Stimulated activated CD8-positive, alpha-beta memory T cell treated with anti-CD3 and anti-CD28 coated beads, Interleukin-4, amount 100 ng/mL, for 1 hour (primary cell): Measurements from ENCODE around the gene EIF1AD.
"Not testable (repeated sequence)": the region's sequence is repeated elsewhere in the genome, so short reads cannot be mapped to it uniquely, and the experiment has no call there.

Experiments
- DNase-seq, 2 donors: peaks; one replicate each; pipeline ENCODE4 v3.0.0-alpha.2; 2020; ENCODE audit warnings: low read depth in 2 of 2, low spot score in 1 of 2

Gene EIF1AD

GRCh38 chr11:66022401-66023185 lies 20.6 kb upstream of the EIF1AD start:
- peak; percentile 46 to 56 for DNase-seq

DNA sequence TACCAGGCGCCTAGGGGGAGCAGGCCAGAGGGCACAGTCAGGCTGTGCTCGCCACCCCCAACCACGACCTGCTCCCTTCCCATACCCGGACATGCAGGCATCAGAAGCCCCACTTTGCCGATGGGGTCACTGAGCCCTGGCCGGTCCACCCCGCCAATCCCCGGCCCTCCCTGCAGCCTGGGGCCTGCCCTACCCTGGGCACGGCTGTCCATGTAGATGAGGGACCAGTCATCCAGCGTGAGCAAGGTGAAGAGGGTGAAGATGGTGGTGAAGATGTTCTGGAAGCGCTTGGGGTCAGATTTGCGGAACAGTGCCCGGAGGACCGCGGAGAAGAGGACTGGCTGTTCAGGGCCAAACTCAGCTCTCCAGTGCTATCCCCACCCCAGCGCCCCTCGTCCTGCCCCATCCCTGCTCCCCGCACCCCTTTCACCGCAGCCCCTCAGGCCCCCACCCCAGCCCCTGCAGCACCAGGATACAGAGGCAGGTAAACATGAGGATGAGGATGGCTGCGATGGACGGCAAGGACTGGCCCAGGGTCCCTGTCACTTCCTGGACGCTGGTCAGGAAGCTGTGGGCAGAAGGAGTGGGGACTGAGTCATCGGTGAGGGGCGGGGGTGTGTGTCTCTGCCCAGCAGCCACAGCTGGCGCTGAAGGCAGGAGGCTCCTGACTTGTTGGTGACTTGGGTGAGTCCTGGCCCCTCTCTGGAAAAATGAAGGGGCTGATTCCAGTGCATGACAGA lies 18.8 kb upstream of the EIF1AD start:
- DNase-seq = no peak

- no peak for DNase-seq
Measured at GRCh38 chr11:66020212-66020611, 18.3 kb upstream of the EIF1AD start.

DNA sequence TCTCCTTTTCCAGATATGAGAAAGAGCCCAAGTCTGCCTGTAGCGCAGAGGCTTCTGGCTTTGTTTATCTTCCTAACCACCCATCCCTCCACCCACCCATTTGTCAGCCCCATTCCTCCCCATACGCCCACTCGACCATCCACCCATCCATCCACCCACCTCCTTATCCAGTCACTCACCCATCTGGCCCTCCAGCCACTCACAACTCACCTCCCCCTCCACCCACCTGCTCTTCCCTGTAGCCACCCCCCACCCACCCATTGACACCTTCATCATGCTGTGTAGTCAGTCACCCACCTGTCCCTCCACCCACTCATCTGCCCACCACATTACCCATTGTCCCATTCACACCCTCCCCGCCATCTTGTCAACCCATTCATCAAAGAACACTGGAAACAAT lies 15.4 kb upstream of the EIF1AD start:
- DNase-seq = no peak

GRCh38 chr11:66016793-66017177 lies 14.8 kb upstream of the EIF1AD start:
- no peak for DNase-seq

- DNase-seq = no peak
Measured at GRCh38 chr11:66015936-66016792, 14.2 kb upstream of the EIF1AD start.

- no peak for DNase-seq
Measured at GRCh38 chr11:66015454-66015881, 13.5 kb upstream of the EIF1AD start.

- no peak for DNase-seq
Measured at GRCh38 chr11:66014804-66015453, 13.0 kb upstream of the EIF1AD start.

DNA sequence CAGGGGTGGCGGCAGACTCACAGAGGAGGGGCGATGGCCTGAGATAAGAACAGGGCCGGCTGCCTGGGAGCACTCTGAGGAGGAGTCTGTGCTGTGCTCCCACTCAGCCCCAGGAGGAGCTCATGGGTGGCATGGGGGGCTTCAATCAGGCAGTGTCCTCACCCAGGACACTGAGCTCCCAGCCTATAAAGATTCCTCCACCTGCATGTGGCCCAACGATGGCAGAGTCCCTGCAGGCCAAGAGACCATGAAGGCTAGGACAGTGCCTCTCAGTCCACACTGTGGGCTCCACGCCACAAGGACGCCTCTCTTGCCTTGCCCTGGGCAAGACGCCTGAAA lies 11.8 kb upstream of the EIF1AD start:
- DNase-seq = no peak

GRCh38 chr11:66012946-66013761 lies 11.2 kb upstream of the EIF1AD start:
- no peak for DNase-seq

GRCh38 chr11:66012371-66012945 lies 10.5 kb upstream of the EIF1AD start:
- no peak for DNase-seq

DNA sequence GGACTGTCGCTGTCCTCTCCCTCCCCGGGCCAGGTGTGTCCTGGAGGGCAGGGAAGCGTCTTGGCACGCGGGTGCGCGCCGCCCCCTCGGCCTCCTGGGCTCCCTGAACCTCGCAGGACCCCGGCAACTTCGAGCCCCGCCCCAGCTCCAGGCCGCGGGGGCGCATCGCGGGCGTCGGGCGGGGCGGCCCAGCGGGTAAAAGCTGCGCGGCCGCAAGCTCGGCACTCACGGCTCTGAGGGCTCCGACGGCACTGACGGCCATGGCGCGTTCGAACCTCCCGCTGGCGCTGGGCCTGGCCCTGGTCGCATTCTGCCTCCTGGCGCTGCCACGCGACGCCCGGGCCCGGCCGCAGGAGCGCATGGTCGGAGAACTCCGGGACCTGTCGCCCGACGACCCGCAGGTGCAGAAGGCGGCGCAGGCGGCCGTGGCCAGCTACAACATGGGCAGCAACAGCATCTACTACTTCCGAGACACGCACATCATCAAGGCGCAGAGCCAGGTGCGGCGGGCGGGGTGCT lies 9.9 kb upstream of the EIF1AD start, which contains the start of gene CST6:
Gene CST6, plus strand, starts transcription at position 224 of the 519 bp plus-strand sequence. Its CDS starts 37 bp downstream, at position 261.
- DNase-seq = no peak

DNA sequence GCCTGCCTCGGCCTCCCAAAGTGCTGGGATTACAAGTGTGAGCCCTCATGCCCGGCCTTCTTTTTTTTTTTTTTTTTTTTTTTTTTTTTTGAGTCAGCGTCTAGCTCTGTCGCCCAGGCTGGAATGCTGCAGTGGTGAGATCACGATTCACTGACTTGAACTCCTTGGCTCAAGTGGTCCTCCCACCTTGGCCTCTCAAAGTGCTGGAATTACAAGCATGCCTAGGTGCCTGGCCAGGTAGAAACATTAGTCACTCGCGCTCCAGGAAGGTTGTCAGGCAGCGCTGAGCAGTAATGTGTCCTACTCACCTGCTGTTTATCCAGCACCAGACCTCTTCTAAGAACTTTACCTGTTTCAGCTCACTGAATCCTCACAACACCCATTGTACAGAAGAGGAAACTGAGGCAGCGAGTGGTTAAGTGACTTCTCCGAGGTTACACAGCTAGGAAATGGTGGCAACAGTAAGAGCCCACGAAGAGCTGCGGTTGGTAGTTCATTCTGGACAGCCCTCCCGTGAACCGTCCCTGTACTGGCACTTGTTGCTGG lies 9.4 kb upstream of the EIF1AD start:
- no peak for DNase-seq

DNA sequence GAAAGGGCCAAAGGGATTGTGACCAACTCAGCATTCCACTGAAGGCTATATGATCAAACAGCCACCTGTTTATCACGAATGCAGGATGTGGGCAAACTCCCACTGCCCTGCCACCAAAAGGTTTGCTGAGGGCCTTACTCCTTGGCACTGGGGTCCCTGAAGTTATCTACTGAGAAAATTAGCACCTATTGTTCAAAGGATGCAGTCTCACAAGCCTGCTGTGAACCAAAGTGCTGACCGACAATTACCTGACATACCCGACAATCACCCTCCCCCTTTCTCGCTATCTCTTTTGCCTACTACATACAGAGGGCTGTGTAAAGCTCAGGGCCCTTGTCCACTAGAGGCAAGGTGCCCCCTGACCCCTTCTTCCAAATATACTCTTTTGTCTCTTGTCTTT lies 8.1 kb upstream of the EIF1AD start:
- not testable (repeated sequence) for DNase-seq

DNA sequence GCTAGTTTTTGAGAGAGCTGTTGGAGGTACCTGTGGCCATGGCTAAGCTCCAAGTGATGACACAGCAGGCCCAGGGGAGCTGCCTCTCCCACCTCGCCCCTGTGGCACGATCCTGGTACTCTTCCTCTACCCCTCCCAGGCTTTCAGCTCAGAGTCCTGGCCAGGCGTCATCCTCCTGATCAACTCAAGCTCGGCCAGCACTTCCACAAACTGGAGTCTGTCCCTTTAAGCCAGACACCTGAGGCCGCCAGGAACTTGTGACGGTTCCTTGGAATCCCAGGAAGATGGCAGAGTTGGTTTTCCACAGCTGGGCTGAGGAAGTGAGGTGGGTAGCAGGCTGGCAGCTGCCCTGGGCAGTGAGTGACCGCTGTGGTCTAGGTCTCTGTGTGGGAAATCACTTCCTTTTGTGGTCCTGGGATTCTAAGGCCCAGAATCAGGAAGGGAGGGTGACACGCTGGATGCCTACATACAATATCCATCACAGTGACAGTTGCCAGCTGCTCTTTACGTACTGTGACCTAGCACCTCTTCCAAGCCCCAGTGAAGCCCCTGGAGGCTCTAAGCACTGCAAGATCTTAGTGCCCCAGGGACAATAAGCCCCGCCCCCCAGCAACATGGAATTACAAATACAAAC lies 6.6 kb upstream of the EIF1AD start:
- no peak for DNase-seq

DNA sequence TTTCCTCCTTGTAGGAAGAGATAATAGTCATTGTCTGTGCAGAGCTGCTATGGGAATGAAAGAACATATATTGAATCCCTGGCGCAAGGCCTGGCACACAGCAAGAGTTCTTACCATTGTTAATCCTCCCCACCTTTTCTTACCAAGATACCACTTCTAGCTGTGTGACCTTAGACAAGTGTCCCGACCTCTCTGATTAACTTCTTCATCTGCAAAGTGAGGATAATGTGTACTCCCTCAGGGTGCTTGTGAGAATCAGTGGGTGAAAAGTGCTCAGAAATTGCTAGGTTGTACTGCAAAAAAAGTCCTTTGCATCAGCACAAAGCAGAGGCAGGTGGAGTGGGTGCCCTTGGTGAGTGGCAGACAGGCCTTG lies 6.1 kb upstream of the EIF1AD start:
- no peak for DNase-seq

GRCh38 chr11:66007201-66007634 lies 5.3 kb upstream of the EIF1AD start:
- DNase-seq = no peak

DNA sequence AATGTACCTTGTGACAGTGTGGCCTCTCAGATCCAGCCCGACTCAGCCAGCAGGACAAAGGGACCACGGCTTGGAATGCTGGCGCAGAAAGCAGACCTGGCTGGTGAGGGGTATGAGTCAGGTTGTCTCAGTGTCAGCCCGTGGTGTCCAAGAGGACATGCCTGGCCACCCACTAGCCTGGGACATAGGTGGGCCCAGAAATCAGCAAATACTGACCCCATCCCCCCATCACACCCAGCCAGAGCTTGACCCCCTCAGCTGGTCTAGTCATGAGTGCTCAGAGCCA lies 4.9 kb upstream of the EIF1AD start:
- no peak for DNase-seq
